Erythroblast (primary cell): ENCODE results near the gene HTR2C.
A peak's percentile ranks its signal among the peaks of the same experiment; 100 is the strongest.
"Not testable (repeated sequence)": the region's sequence is repeated elsewhere in the genome, so short reads cannot be mapped to it uniquely, and the experiment has no call there.

Source experiments
- DNase-seq, 2 experiments: peaks; one replicate each; lab custom pipeline; 2025; lab: John Stamatoyannopoulos, UW
- GATA1 ChIP-seq: IDR thresholded peaks from 2 replicates; pipeline ENCODE4 v1.6.1; 2011; ENCODE audit warnings: low read depth, mild to moderate bottlenecking, control low read depth, low read length, moderate library complexity
- POLR2A ChIP-seq: IDR thresholded peaks from 2 replicates; pipeline ENCODE4 v1.6.1; 2011; ENCODE audit warnings: mild to moderate bottlenecking, low read length

The HTR2C gene

DNA sequence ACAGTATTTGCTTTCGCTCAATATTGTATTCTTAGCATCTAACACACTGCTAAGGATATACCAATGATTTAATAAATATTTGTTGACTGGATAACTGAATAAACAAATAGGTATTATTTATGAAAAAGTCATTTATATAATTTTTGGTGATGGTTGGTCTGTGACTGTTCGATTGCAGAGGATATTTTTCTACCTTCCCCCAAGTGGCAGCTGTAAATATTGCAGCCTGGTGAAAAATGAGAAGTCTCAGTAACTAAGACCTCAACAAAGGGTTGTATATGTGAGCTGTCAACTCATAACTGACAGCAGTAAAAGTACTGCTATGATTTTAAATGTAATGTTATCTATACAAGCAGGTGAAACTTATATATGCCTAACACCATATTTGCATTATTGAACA, 36.0 kb downstream of the HTR2C start:
- no peak for TF ChIP-seq POLR2A
- TF ChIP-seq GATA1: no peak
- DNase-seq: peak in 1 of 2 experiments; percentile 0

DNA sequence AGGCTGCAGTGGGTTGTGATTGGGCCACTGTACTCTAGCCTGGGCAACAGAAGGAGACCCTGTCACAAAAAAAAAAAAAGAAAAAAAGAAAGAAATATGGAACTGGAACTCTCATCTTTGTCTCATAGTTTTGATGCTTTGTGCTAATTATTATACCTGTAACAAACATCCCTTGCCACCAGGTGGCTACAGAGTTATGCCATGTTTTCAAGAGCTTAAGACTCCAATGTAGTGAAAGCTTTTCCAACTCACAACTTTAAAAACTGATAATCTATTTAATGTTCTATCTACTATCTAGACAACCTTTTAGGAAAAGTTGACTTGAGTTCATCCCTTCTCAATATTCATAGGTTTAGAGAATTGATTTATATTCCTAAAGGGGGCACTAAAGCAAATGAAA, 42.4 kb downstream of the HTR2C start:
- DNase-seq: peak; percentile 0
- TF ChIP-seq POLR2A: no peak
- no peak for TF ChIP-seq GATA1

DNA sequence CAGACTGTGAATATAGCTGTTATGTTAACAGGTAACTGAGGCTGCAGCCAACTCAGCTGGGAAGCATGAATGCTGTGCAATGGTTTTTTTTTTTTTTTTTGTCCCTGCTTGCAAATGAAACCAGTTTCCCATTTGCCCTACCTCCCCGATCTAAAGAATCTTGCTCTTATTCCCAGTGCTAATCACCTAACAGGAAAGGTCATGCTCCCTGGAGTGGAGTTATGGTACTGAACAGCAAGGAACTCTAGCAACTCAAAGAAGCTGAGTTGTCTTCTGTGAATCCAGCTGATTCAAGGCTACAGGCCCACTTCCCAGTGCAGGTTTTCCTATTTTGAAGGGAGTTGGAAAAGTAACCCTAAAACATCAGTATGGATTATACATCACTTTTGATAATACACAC, 52.1 kb downstream of the HTR2C start:
- no peak for DNase-seq
- TF ChIP-seq POLR2A (no peak), GATA1 (no peak)

DNA sequence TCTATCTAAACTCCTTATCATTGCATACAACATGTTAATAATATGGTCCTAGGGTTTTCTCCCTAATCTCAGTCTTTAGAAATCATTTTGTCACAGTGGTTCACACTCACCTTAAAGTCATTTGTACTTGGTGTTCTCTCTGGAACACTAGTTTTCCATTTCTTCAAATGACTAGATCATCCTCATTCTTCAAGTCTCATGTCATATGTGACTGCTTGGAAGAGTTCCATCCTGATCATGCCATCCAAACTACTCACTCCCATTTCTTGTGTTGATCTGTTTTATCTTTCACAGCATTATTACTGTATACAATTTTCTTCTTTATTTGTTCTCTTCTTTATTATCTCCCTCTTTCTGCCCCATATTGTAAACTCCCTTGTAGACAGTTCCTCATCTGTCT, 66.5 kb downstream of the HTR2C start:
- DNase-seq: no peak
- TF ChIP-seq GATA1 (no peak), POLR2A (no peak)

DNA sequence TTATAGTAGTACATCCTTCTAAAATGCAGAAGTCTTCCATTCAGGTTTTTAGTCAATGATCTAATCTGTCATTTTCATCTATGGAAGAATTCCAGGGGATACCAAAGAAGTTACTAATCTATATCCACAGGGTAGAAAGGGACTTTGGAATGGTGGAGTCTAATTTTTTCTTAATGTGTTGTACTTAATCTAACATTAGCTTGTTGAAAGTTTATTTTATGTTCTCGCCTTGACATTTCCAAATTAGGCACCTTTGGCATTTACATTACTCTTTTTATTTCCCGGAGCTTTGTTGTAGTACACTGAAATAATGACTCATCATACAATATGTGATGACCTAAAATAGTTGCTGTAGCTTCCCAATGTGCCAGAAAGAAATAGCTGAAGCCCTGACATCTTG, 91.5 kb downstream of the HTR2C start:
- DNase-seq: no peak
- no peak for TF ChIP-seq POLR2A
- no peak for TF ChIP-seq GATA1

DNA sequence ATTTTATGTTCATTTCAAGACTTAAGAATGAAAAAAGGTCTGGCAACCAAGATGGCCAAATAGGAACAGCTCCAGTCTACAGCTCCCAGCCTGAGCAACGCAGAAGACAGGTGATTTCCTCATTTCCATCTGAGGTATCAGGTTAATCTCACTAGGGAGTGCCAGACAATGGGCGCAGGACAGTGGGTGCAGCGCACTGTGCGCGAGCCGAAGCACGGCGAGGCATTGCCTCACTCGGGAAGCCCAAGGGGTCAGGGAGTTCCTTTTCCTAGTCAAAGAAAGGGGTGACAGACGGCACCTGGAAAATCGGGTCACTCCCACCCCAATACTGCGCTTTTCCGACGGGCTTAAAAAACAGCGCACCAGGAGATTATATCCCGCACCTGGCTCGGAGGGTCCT, 116.6 kb downstream of the HTR2C start:
- DNase-seq: not testable (repeated sequence)

DNA sequence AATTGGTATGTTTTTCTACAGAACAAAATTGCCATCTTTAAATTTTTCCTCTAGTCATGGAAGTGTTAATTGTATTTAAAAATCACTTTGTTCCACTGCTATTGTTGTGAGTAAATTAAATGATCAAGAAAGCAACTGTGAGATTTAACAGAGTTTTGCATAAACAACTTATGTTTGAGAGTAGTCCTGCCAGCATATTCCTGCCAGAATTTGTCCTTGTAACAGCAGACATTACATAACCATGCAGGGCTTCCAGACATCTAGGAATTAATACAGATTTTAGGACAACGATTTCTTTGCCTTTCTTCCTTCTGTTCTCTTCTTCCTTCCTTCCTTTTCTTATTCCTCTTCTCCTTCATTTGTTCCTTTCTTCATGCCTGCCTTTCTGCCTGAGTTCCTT, 125.5 kb downstream of the HTR2C start:
- no peak for DNase-seq
- TF ChIP-seq GATA1: no peak
- TF ChIP-seq POLR2A: no peak

DNA sequence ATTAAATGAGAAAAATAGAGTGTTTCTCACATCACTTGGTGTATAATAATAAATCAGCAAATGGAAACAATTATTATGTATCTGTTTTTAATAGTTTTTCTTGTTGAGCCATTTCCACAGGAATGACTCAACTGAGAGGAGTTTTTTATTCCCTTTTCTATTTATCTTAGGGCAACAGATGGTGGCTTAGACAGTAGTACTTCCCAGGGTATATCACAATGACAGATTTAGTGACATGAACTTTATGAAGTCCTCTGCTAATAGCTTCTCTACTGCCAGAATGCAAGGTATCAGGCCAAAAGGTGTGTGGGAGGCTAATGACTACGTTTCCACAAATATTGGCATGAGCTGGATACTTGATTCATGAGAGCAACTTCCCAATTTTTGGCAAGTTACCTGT, 126.7 kb downstream of the HTR2C start:
- TF ChIP-seq GATA1 (no peak), POLR2A (no peak)
- no peak for DNase-seq

DNA sequence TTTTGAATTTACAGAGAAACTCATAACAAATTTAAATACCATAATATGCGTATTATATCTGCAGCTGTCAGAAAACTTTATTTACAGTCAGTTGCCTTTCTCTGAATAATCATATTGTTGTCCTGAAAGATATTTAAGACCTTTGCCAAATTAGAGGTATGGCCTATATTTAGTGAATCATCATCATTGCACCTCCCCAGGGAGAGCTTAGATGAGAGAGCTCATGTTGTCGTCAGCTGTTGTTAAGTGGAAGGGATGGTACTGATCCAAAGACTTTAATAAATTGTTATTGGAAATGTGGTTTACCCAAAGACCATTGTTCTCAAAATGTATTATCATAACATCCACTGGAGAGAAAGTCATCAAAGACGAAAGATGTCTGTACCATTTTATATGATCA, 128.6 kb downstream of the HTR2C start:
- DNase-seq: no peak
- no peak for TF ChIP-seq POLR2A
- TF ChIP-seq GATA1: no peak

DNA sequence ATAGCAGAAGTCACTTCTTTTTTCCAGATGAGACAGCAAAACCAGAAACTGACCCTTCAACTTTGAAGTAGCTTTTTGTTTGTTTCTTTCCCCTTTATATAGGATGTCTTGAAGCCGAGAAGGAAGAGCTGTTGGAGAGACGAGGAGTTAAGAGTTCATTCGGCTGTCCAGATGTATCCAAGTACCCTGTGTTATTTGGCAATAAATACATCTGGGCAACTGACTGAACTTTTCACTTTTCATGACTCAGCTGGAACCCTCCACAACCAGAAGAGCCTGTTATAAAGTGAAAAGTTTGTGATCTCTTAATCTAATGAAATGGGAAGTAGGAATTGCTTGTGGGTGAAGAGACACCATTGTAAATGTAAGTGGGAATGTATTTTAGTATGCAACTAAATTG, 131.2 kb downstream of the HTR2C start:
- DNase-seq: no peak
- TF ChIP-seq POLR2A (no peak), GATA1 (no peak)

DNA sequence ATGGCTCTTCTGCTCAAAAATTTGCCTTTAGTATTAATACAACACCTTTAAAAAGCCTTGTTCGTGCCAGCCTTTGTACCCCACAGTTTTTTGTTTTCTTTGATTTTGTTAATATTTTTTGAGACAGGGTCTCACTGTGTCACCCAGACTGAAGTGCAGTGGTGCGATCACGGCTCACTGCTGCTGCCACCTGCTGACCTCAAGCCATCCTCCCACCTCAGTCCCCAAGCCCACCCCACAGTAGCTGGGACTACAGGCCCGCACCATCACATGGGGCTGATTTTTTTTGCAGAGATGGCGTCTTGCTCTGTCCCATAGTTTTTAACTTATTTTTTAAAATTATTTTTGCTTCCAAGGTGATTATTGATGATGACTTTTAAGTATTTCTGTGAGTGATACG, 134.0 kb downstream of the HTR2C start:
- TF ChIP-seq GATA1 (no peak), POLR2A (no peak)
- no peak for DNase-seq

DNA sequence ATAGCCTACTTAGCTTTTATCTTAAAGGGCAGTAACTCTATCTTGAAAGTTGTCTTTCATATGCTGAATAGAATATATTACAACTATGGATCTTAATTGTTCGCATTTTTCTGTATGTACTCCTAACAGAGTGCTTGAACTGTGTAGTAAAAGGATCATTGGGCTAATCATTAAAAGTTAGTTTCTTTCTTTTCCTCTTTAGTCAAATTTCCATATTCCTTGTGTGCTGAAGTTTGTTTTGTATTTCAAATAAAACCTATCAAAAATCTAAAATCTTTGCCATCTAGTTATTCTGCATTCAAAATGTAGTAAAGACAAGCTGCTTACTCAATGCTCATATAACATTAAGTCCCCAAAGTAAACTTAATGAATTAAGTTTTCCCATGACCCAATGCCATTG, 182.7 kb downstream of the HTR2C start:
- DNase-seq: no peak
- TF ChIP-seq GATA1 (no peak), POLR2A (no peak)

DNA sequence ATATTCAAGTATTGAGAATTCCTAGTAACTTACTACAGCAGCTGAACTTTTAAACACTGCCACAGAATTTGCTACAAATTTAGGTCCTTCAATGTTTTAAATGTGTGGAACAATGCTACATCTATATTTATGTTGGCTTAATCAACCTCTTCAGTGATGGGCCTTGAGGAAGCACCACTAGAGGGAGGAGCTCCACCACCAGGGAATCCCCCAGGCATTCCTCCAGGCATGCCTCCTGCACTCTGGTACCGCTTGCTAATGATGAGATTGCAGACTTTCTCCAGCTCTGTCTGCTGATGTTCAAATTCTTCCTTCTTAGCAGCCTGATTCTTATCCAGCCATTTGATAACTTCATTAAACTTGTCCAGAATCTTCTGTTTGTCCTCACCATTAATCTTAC, 190.8 kb downstream of the HTR2C start:
- no peak for DNase-seq
- TF ChIP-seq POLR2A (no peak), GATA1 (no peak)

DNA sequence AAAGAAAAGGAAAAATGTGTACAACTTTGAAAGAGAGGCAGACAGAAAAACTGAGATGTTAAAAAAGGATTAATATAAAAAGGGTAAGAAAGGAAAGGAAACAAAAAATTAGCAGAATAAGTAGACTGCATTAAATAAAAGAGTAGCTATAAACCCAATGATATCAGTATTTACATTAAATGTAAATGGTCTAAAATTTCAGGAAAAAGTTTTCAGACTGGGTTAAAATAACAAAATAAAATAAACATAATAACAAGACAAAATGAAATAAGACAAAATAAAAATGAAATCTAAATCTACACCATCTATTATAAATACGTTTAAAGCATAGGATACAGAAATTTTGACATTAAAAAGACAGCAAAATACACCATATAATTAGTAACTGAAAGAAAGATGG, 199.0 kb downstream of the HTR2C start:
- TF ChIP-seq POLR2A: no peak
- no peak for TF ChIP-seq GATA1
- no peak for DNase-seq

DNA sequence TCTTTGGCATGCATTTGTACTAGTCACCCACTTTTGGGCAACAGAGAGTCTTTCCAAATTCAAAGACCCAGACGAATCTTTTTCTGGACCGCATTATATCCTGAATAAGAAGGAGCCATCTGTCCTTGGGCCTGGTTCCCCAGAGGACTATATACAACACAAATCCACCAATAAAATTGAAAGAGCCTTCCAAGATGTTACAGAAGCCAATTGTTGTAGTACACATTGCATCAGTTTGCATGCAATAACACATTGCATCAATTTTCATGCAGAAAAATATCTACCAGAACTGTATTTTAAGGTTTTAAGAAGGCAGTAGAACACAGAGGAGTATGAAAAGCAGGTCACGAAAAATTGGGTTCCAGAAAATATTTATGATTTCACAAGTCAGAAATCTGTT, 203.2 kb downstream of the HTR2C start:
- TF ChIP-seq POLR2A (no peak), GATA1 (no peak)

DNA sequence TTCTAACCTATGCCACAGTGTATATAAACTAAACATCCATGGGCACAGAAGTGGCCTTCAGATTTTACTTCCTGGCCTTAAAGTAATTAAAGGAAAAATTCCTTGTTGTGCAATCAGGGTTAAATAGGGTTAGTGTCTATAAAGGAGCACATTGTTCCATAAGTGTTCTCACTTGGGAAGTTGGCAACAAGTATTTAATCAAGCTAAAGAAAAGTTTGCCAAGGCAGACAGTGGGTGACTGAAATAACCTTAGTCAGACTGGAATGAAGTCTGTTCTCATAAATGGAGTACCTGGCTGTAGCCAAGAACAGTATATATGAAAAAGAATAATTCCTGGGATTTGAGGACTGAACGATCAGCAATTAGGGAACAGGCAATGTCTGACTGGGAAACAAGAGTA, 213.6 kb downstream of the HTR2C start:
- no peak for DNase-seq
- no peak for TF ChIP-seq GATA1
- TF ChIP-seq POLR2A: no peak

More for the DNA sequence above, 203.2 kb downstream of the HTR2C start:
- no peak for DNase-seq

DNA sequence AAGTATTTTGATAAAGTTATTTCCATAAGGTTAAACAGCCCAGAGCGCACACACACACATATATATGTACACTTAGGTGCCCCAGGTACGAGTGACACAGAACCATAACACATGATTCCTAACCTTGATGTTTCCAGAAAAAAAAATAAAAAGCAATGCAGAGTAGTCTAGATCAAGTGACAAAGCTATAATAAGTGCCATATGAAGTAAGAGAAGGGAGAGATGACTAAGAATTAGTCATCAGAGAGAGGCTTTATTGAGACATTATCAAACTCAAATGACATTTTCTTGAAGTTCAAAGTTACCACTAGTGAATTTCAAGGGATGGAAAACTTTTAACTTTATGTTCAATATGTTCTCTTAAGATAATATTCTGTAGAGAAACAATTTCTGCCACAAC, 215.0 kb downstream of the HTR2C start:
- DNase-seq: no peak
- TF ChIP-seq POLR2A: no peak
- TF ChIP-seq GATA1: no peak

DNA sequence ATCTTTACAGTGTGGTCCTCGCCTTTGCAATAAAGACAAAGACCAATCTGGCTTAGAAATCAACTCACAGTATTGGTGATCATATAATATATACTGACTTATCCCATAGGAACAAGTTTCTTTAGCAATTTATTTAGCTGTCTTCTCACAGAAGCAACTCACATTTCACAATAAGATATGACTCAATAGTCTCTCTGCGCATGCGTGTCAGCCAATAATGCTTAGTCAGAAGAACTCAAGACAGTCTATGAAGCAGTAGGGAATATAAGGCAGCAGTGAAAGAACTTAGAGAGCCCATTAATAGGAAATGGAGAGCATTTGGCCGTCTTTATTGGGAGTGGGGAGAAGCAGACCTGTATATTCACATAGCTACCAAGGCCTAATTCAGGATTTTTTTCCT, 216.8 kb downstream of the HTR2C start:
- no peak for DNase-seq
- TF ChIP-seq GATA1 (no peak), POLR2A (no peak)
